ACC112 (cell line): ENCODE results near the gene ZSCAN22.
A peak's percentile ranks its signal among the peaks of the same experiment; 100 is the strongest.

Experiments used
- H2AFZ ChIP-seq: fragments of 200-600 bp; sonication (generic); one replicate; pipeline ENCODE4 v1.6.0; 2017; ENCODE audit warnings: antibody characterized with exemption, low read length; ENCODE audit not compliant: unreplicated experiment
- H3K27ac ChIP-seq: fragments of 200-600 bp; sonication (generic); 2 replicates; pipeline ENCODE4 v1.5.1; 2014; ENCODE audit warnings: low read depth, mild to moderate bottlenecking, antibody characterized with exemption, low read length, moderate library complexity
- H3K27me3 ChIP-seq: fragments of 200-600 bp; sonication (generic); 2 replicates; pipeline ENCODE4 v1.6.1; 2014; ENCODE audit warnings: mild to moderate bottlenecking, antibody characterized with exemption, low read length, moderate library complexity, mixed read lengths; ENCODE audit not compliant: insufficient read depth
- H3K36me3 ChIP-seq: fragments of 200-600 bp; sonication (generic); 2 replicates; pipeline ENCODE4 v1.6.1; 2016; ENCODE audit warnings: mild to moderate bottlenecking, antibody characterized with exemption, low read length, moderate library complexity, mixed read lengths; ENCODE audit not compliant: insufficient read depth
- H3K4me1 ChIP-seq: fragments of 200-600 bp; sonication (generic); one replicate; pipeline ENCODE4 v1.6.1; 2016; ENCODE audit warnings: low read length, mixed read lengths; ENCODE audit not compliant: insufficient read depth, unreplicated experiment, control insufficient read depth
- H3K4me3 ChIP-seq: fragments of 200-600 bp; sonication (generic); 2 replicates; pipeline ENCODE4 v1.5.1; 2014; ENCODE audit warnings: mild to moderate bottlenecking, low read depth, low read length
- H3K79me2 ChIP-seq: fragments of 200-600 bp; sonication (generic); one replicate; pipeline ENCODE4 v1.6.0; 2016; ENCODE audit warnings: low read length; ENCODE audit not compliant: control insufficient read depth, unreplicated experiment, insufficient read depth

Gene ZSCAN22

DNA sequence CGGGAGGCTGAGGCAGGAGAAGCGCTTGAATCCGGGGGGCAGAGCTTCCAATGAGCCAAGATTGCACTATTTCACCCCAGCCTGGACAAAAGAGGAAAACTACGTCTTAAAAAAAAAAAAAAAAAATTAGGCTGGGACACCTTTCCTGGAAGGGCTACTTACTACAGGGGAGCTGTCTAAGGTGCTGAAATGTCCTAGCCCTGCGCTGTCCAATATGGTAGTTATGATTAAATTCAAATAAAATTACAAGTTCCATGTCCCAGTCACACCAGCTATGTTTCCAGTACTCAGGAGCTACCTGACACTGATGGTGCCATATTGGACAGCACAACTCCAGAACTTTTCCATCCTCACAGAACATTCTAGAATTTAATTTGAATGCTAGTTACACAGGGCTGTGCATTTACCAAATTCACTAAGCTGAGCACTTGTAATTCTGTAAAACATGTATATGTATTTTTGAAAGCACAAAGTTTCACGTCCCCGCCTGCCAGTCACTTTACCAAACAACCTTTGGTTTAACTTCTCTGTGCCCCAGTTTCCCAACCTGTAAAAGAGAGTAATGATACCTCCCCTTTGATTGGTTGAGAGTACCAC lies 9.2 kb upstream of the ZSCAN22 start:
- no peaks in the 10 kb centered on the region for H3K4me1 ChIP-seq
- no peaks in the 10 kb centered on the region for H3K79me2 ChIP-seq
- H2AFZ ChIP-seq = no peak overlapping the region
- no peaks in the 10 kb centered on the region for H3K27me3 ChIP-seq
- H3K4me3 ChIP-seq = no peak overlapping the region
- peaks cover 18% of the 10 kb centered on the region for H3K36me3 ChIP-seq
- no peak overlapping the region for H3K27ac ChIP-seq

DNA sequence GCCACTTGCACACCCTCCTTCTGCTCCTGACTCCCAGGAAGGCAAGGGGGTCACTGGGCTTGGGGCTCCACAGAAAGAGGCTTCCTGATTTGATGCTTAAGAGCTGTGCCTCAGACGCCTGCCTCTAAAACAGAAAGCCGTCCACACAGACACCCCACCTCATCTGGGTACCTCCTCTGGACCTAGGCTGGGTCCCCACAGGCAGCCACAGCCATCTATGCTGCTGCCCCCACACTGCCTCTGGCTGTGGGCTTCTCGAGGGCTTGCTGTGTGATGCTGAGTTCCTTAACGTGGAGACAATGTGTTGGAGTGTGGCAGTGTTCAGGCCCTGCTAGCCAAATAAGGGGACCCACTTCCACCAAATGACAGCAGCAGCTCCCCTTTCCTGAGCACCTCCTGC lies 8.5 kb upstream of the ZSCAN22 start:
- H3K27ac ChIP-seq = no peak overlapping the region
- no peaks in the 10 kb centered on the region for H3K27me3 ChIP-seq
- peaks cover 15% of the 10 kb centered on the region for H3K36me3 ChIP-seq
- H3K4me3 ChIP-seq = no peak overlapping the region
- no peaks in the 10 kb centered on the region for H3K4me1 ChIP-seq
- no peaks in the 10 kb centered on the region for H3K79me2 ChIP-seq
- H2AFZ ChIP-seq = no peak overlapping the region

DNA sequence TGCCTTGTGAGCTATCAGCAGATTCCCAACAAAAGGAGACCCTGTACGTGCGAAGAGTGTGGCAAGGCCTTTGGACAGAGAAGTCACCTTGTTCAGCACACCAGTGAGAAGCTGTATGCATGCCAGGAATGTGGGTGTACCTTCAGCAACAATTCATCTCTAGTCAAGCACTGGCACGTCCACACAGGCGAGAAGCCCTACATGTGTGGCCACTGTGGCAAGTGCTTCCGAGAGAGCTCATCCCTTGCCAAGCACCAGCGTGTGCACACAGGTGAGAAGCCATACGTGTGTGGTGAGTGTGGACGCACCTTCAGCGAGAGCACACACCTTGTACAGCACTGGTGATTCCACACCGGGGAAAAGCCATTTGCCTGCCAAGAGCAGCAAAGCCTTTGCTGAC lies 7.6 kb upstream of the ZSCAN22 start:
- peaks cover 9% of the 10 kb centered on the region for H3K36me3 ChIP-seq
- H3K27ac ChIP-seq = no peak overlapping the region
- no peaks in the 10 kb centered on the region for H3K27me3 ChIP-seq
- no peak overlapping the region for H2AFZ ChIP-seq
- no peaks in the 10 kb centered on the region for H3K4me1 ChIP-seq
- H3K4me3 ChIP-seq = no peak overlapping the region
- no peaks in the 10 kb centered on the region for H3K79me2 ChIP-seq

DNA sequence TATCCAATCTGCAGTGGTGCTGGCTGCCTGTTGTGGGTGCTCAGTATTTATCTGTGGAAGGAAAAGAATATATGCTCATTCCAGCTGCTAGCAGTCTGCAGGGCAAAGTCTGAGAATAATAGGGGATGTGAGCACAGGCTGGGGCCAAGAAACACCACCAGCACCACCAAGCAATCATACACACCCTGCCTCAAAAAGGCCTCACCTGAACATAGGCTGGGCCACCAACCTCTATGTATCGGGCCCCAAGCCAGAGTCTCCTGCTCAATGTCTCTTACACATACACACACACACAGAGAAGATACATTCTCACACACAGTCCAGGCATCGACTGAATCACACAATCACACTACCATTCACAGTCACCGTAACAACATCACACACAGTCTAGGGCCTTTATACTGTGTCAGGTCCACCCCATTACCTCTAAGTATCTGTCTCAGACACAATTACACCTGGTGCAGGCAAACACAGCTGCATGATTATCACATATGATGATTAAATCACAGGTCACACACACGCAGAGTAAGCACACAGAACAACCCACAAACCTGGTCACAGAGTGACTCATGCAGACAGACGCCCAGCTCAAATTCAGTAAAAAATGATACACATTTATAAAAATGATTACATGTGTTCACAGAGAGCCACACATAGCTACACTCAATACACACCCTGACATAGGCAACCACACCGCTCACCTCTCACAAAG lies 1.3 kb upstream of the ZSCAN22 start:
- Histone ChIP-seq H3K27me3 (no peaks in the 10 kb centered on the region), H3K27ac (no peak overlapping the region), H3K4me1 (peaks cover 6% of the 10 kb centered on the region), H2AFZ (no peak overlapping the region), H3K79me2 (peaks cover 32% of the 10 kb centered on the region), H3K4me3 (peak overlapping the region; percentile 92), H3K36me3 (no peaks in the 10 kb centered on the region)

DNA sequence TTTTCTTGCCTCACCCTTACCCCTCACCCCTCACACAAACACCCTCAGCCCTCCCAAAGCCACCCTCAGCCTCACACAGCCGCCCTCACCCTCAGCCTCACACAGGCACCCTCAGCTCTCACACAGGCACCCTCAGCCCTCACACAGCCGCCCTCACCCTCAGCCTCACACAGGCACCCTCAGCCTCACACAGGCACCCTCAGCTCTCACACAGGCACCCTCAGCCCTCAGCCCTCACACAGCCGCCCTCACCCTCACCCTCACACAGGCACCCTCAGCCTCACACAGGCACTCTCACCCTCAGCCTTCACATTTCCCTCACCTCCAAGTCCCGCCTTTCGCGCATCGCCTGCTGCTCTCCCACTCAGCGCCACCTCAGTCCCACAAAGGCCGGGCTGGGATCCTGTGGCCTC lies 287 bp upstream of the ZSCAN22 start:
- H3K79me2 ChIP-seq = peaks cover 34% of the 10 kb centered on the region
- H3K36me3 ChIP-seq = no peaks in the 10 kb centered on the region
- peak overlapping the region; percentile 46 for H2AFZ ChIP-seq
- peak overlapping the region; percentile 92 for H3K4me3 ChIP-seq
- H3K27ac ChIP-seq = no peak overlapping the region
- peaks cover 9% of the 10 kb centered on the region for H3K4me1 ChIP-seq
- H3K27me3 ChIP-seq = no peaks in the 10 kb centered on the region

DNA sequence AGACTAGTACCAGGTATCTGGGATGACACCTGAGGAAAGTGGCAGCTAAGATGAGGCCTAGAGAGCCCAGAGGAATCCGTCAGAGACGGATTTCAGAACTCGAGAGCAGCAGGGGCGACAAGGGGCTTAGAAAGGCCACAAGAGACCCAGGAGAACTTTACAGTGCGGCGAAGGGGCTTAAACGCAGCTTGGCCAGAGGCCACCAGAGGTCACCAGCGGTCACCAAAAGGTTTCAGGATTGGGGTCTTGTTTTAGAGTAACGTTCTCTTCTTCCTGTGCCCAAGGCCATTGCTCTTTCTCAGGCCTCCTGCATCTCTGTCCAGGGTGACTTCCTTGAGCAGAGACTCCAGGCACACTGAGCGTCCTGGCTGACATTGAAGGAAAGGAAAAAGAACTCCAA lies 2.2 kb downstream of the ZSCAN22 start:
- no peaks in the 10 kb centered on the region for H3K36me3 ChIP-seq
- H3K4me1 ChIP-seq = peaks cover 9% of the 10 kb centered on the region
- H3K4me3 ChIP-seq = no peak overlapping the region
- no peak overlapping the region for H3K27ac ChIP-seq
- H2AFZ ChIP-seq = no peak overlapping the region
- H3K79me2 ChIP-seq = peaks cover 34% of the 10 kb centered on the region
- H3K27me3 ChIP-seq = no peaks in the 10 kb centered on the region

DNA sequence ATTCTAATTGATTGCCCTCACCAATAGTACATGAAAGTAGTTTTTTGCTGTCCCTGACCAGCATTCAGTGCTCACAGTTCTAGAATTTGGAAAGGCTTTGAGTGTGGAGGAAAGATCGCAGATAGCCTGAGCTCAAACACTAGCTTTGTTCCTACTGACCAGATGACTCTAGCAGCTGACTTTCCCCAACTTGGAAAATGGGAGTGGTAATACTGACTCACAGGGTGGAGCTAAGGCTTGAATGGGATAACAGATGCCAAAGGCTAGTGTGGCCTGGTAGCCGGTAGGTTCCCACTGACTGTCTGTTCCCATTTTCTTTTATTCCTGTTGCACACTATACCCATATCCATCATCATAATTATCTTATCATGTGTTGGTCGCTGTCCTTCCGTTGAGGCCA lies 3.7 kb downstream of the ZSCAN22 start:
- Histone ChIP-seq H3K79me2 (peaks cover 30% of the 10 kb centered on the region), H3K4me1 (peaks cover 9% of the 10 kb centered on the region), H3K27ac (no peak overlapping the region), H3K36me3 (peaks cover 5% of the 10 kb centered on the region; the same call in 1 of the 2 replicates), H3K27me3 (no peaks in the 10 kb centered on the region), H3K4me3 (no peak overlapping the region), H2AFZ (no peak overlapping the region)

DNA sequence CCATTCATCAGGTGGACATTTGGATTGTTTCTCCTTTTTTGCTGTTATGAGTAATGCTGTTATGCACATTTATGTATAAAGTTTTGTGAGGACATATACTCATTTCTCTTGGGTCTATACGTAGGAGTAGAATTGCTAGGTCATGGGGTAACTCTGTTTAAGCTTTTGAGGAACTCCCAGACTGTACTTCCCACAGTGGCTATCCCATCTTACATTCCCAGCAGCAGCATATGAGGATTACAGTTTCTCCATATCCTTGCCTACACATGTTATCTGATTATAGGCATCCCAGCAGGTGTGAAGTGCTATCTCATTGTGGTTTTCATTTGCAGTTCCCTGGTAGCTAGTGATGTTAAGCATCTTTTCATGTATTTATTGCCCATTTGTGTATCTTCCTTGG lies 5.9 kb downstream of the ZSCAN22 start:
- no peak overlapping the region for H3K4me3 ChIP-seq
- H2AFZ ChIP-seq = no peak overlapping the region
- H3K27ac ChIP-seq = no peak overlapping the region
- H3K36me3 ChIP-seq = peaks cover 6% of the 10 kb centered on the region; the same call in 1 of the 2 replicates
- H3K79me2 ChIP-seq = peaks cover 19% of the 10 kb centered on the region
- no peaks in the 10 kb centered on the region for H3K27me3 ChIP-seq
- H3K4me1 ChIP-seq = peaks cover 9% of the 10 kb centered on the region

DNA sequence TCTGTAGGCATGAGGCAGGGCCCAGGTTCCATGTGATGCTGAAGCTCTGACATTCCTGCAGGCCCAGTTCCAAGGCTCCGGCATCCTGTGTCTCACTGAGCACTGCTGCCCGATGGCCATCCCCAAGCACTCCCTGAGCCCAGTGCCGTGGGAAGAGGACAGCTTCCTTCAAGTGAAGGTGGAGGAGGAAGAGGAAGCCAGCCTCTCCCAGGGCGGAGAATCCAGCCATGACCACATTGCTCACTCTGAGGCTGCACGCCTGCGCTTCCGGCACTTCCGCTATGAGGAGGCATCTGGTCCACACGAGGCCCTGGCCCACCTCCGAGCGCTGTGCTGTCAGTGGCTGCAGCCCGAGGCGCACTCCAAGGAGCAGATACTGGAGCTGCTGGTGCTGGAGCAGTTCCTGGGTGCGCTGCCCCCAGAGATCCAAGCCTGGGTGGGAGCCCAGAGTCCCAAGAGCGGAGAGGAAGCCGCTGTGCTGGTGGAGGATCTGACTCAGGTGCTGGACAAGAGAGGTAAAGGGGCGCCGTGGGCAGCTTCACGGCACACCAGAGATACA lies 8.0 kb downstream of the ZSCAN22 start:
- no peak overlapping the region for H3K27ac ChIP-seq
- no peak overlapping the region for H3K4me3 ChIP-seq
- H3K79me2 ChIP-seq = peaks cover 2% of the 10 kb centered on the region
- peaks cover 3% of the 10 kb centered on the region for H3K4me1 ChIP-seq
- peaks cover 21% of the 10 kb centered on the region for H3K36me3 ChIP-seq
- H3K27me3 ChIP-seq = no peaks in the 10 kb centered on the region
- H2AFZ ChIP-seq = no peak overlapping the region

DNA sequence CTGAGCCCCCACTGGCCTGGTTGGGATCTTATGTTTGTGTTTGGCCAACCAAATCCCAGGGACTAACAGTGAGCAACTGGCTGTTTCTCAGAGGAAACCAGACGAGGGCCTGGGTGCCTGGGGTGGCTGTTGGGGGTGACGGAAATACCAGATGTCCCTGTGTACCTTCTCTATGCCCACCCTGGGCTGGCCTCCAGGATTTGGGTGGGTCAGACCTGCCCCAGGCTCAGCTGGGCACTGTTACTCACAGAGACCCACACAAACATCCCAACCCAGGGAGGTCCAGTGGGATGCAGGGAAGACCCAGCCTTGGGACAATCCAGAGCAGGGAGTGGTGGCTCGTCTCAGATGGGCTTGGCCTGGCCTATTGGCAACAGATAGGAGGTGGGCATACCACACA lies 8.8 kb downstream of the ZSCAN22 start:
- Histone ChIP-seq H2AFZ (no peak overlapping the region), H3K27ac (no peak overlapping the region), H3K36me3 (peaks cover 21% of the 10 kb centered on the region), H3K79me2 (peaks cover 2% of the 10 kb centered on the region), H3K27me3 (no peaks in the 10 kb centered on the region), H3K4me3 (no peak overlapping the region), H3K4me1 (peaks cover 2% of the 10 kb centered on the region)

DNA sequence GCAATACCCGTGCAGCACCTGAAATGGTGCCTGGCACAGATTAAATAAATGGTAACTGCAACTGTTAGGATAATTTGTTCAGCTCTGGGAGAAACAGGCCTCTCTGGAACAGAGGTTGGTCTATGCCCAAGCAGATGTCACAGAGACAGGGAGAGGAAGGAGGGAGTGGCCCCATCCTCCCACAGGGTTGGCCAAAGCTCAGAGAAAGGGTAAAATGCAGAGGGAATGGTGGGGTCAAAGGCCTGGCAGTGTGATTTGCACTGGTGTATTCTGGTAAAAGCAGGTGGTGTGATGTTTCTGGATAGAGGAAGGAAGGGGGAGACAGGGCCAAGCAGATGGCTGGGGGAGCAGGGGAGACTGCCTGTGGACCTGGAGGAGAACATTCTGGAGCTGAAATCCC lies 9.4 kb downstream of the ZSCAN22 start:
- H3K27me3 ChIP-seq = no peaks in the 10 kb centered on the region
- H3K79me2 ChIP-seq = no peaks in the 10 kb centered on the region
- no peak overlapping the region for H3K4me3 ChIP-seq
- H3K36me3 ChIP-seq = peaks cover 21% of the 10 kb centered on the region
- no peak overlapping the region for H2AFZ ChIP-seq
- H3K27ac ChIP-seq = no peak overlapping the region
- no peaks in the 10 kb centered on the region for H3K4me1 ChIP-seq
